RCC 7860 (cell line): Measurements from ENCODE around the gene APOC4.

Source experiments
- DNase-seq: peaks from one replicate; pipeline ENCODE4 v3.0.0-alpha.2; 2015; ENCODE audit warnings: low spot score
- FAIRE-seq: peaks from 2 replicates; lab custom pipeline; 2012; peaks lifted over from hg19 to GRCh38; lab: Jason Lieb, UNC

Gene APOC4

DNA sequence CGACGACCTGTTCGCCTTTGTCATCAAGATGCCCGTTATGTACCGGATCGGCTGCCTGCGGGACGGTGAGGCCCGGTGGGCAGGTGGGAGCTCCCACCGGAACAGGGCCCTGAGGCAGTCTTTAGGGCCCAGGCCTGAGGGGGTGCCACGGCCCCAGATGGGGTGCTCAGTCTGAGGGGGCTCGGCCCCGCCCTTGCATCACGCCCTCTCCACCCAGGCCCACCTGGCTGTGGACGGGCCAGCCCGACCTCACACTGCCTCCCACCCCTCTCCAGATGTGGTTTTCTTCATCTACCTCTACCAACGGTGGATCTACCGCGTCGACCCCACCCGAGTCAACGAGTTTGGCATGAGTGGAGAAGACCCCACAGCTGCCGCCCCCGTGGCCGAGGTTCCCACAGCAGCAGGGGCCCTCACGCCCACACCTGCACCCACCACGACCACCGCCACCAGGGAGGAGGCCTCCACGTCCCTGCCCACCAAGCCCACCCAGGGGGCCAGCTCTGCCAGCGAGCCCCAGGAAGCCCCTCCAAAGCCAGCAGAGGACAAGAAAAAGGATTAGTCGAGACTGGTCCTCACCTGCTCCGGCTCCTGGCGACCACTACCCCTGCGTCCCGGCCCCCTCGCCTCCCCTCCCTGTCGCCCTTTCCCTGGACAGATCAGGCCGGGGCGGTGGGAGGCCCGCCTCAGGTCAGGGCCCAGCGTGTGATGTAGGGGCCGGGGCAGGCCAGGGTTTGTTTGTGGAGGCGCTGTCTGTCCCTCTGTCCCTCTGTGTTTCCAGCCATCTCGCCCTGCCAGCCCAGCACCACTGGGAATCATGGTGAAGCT lies 50.5 kb downstream of the APOC4 start:
- FAIRE-seq (no peak), DNase-seq (no peak)

DNA sequence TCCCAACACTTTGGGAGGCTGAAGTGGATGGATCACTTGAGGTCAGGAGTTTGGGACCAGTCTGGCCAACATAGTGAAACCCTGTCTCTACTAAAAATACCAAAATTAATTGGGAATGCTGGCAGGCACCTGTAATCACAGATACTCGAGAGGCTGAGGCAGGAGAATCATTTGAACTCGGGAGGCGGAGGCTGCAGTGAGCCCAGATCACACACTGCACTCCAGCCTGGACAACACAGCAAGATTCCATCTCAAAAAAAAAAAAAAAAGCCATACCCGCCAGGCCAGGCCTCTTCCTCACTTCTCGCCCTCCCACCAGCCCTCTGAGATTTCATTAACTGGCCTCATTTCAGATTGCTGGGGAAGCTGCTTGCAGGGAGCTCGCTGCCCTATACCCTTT lies 51.5 kb downstream of the APOC4 start:
- FAIRE-seq, result no peak
- DNase-seq, result no peak

DNA sequence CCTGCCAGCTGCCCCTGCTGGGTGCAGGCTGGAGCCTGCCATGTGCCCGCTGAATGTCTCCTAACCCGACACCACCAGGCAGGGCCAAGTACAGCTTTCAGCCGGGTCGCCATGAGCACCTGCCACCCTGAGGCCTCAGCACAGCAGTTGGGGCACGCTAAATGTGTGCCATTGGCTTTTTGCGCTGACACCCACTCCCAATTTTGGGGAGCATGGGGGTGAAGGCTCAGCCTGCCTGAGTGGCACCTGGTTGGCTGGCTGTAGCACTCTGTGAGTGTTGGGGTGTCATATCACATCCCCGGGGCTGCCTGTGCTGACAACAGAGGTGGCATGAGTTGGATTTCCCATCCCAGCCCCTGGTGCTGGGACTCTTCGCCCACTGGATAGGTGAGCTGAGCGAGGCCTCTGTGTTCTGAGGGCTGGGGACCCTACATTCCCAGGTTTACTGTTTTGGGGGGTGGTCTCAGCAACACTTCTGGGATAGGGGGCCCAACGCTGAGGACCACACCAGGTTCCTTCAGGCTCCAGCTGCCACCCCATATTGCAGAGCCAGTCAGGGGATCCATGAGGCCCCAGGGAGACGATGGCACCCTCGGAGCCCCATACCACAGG lies 52.0 kb downstream of the APOC4 start:
- no peak for FAIRE-seq
- no peak for DNase-seq
